Measurements from ENCODE around the gene ENPP7.

- TF ChIP-seq SUZ12 (IDR thresholded peaks at IDR 0.05), result no peak
- no peak for TF ChIP-seq ZNF384 (IDR thresholded peaks at IDR 0.05)
- TF ChIP-seq ELF4 (IDR thresholded peaks at IDR 0.05), result no peak
- no peak for TF ChIP-seq SP1 (IDR thresholded peaks at IDR 0.05)
- TF ChIP-seq ARNT (IDR thresholded peaks at IDR 0.05), result no peak
- no peak for TF ChIP-seq FOXM1 (IDR thresholded peaks at IDR 0.05; ENCODE audit: borderline replicate concordance)
- TF ChIP-seq HDGF (IDR thresholded peaks at IDR 0.05; ENCODE audit: borderline replicate concordance), result no peak
- no peak for TF ChIP-seq FOXK2 (IDR thresholded peaks at IDR 0.05)
- no peak for TF ChIP-seq CTBP1 (IDR thresholded peaks at IDR 0.05; ENCODE audit: borderline replicate concordance)
- TF ChIP-seq TARDBP (IDR thresholded peaks at IDR 0.05), result no peak
- TF ChIP-seq BHLHE40 (IDR thresholded peaks at IDR 0.05; ENCODE audit: borderline replicate concordance), result no peak
These were observed 47.4 kb upstream of the ENPP7 start for GRCh38 chr17:79683365-79683764.
